GM12878 (cell line): ENCODE results near the gene DIP2C.

Source experiments
- CHD1 ChIP-seq: IDR thresholded peaks from 2 replicates; pipeline ENCODE4 v1.6.1; 2012; ENCODE audit warnings: low read depth, low read length, improper control_type of control experiment
- GATAD2B ChIP-seq: fragments of 450-650 bp; conservative IDR thresholded peaks from 2 replicates; pipeline ENCODE4 v1.6.1; 2017; ENCODE audit warnings: low read depth, mild to moderate bottlenecking, moderate library complexity
- HDGF ChIP-seq: fragments of 450-650 bp; IDR thresholded peaks from 2 replicates; pipeline ENCODE4 v1.6.1; 2016; ENCODE audit warnings: antibody characterized with exemption
- MXI1 ChIP-seq: fragments of 150-350 bp; IDR thresholded peaks from 2 replicates; pipeline ENCODE4 v1.6.1; 2011; ENCODE audit warnings: low read depth, mild to moderate bottlenecking, inconsistent platforms, low read length, improper control_type of control experiment
- NR2C2 ChIP-seq: IDR thresholded peaks from 2 replicates; pipeline ENCODE4 v1.6.1; 2011; ENCODE audit warnings: borderline replicate concordance, low read depth; ENCODE audit not compliant: control insufficient read depth, insufficient read length
- RBBP5 ChIP-seq: fragments of 200-600 bp; sonication (generic); conservative IDR thresholded peaks from 2 replicates; pipeline ENCODE4 v1.6.1; 2016
- RFX5 ChIP-seq: IDR thresholded peaks from 2 replicates; pipeline ENCODE4 v1.6.1; 2011; ENCODE audit warnings: low read depth, low read length, improper control_type of control experiment
- TF ChIP-seq, protein P1 (sequence below): IDR thresholded peaks from 2 replicates; pipeline ENCODE4 v1.6.1; 2012; ENCODE audit warnings: low read length, inconsistent platforms

DNA sequence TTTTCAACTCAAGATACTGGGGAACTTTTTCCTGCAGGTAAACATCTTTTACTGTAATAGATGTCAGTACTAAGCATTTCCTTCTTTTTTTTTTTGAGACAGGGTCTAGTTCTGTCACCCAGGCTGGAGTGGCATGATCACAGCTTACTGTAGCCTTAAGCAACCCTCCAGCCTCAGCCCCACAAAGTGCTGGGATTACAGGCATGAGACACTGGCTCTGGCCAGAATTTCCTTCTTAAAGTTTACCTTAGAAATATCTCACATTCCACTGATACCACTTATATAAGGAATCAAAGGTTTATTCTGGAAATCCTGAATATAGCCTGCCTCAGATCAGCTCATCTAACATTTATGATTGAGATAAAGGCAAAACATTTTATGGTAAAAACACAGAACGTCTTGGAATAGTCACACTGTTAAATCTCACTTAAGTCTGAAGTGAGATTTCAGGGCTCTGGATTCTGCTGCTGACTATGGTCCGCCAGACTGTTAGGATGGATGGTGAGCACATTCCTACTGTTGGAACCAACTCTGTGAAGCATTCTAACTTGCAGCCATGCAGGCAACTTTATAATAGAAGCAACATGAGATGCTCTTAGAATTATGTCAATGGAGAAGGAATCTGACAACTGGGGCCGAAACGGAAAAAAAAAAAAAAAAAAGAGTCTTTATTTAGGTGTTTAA, 402.3 kb downstream of the DIP2C start:
- TF ChIP-seq HDGF (no peak), CHD1 (no peak), RBBP5 (no peak), MXI1 (no peak), GATAD2B (no peak), RFX5 (no peak), NR2C2 (no peak)
- TF ChIP-seq, protein P1, sequence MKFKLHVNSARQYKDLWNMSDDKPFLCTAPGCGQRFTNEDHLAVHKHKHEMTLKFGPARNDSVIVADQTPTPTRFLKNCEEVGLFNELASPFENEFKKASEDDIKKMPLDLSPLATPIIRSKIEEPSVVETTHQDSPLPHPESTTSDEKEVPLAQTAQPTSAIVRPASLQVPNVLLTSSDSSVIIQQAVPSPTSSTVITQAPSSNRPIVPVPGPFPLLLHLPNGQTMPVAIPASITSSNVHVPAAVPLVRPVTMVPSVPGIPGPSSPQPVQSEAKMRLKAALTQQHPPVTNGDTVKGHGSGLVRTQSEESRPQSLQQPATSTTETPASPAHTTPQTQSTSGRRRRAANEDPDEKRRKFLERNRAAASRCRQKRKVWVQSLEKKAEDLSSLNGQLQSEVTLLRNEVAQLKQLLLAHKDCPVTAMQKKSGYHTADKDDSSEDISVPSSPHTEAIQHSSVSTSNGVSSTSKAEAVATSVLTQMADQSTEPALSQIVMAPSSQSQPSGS = no peak
